ENCODE measurements around the gene CASP5.

DNA sequence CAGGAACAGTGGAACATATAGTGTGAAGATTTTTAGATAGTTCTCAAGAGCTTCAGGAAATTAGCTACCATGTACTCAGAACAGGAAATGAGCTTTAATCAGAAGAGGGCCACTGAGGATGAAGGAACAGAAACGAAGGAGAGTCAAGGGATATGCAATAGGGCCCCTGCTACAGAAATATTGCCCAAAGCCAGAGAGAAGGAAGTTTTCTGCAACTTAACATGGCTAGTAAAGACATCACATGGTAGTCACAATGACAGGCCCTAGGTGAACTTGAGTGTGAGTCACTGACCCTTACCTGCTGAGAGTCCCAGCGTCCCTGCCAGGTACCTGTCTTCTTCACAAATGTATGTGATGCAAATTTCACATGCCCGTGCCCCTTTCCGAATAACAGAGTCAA is 47.3 kb upstream of the CASP5 start:
- TF ChIP-seq POLR2A (IDR thresholded peaks at IDR 0.05; ENCODE audit: low read depth, low read length) = no peak
- no peak for TF ChIP-seq POU2F2 (IDR thresholded peaks at IDR 0.05; ENCODE audit: low read depth, low read length)
- TF ChIP-seq TAF1 (IDR thresholded peaks at IDR 0.05; ENCODE audit: low read depth, low read length) = no peak
- TF ChIP-seq POLR2AphosphoS5 (IDR thresholded peaks at IDR 0.05; ENCODE audit: low read depth, low read length) = no peak
- no peak for TF ChIP-seq SPI1 (IDR thresholded peaks at IDR 0.05; ENCODE audit: low read depth, low read length)
- no peak for TF ChIP-seq PAX5 (IDR thresholded peaks at IDR 0.05; ENCODE audit: insufficient read depth, low read length, severe bottlenecking)

Measured in GM12891 (cell line).